ENCODE results near the gene CNIH2. TPM values are rescaled to one million over a fixed set of nuclear protein-coding genes. Genes with fewer than 3 reads are reported as not detected.
A peak's percentile ranks its signal among the peaks of the same experiment; 100 is the strongest.
"Not testable (repeated sequence)": the region's sequence is repeated elsewhere in the genome, so short reads cannot be mapped to it uniquely, and the experiment has no call there.

The CNIH2 gene
- total RNA-seq, 1 donor from 2014 or later: 1.7 TPM

DNA sequence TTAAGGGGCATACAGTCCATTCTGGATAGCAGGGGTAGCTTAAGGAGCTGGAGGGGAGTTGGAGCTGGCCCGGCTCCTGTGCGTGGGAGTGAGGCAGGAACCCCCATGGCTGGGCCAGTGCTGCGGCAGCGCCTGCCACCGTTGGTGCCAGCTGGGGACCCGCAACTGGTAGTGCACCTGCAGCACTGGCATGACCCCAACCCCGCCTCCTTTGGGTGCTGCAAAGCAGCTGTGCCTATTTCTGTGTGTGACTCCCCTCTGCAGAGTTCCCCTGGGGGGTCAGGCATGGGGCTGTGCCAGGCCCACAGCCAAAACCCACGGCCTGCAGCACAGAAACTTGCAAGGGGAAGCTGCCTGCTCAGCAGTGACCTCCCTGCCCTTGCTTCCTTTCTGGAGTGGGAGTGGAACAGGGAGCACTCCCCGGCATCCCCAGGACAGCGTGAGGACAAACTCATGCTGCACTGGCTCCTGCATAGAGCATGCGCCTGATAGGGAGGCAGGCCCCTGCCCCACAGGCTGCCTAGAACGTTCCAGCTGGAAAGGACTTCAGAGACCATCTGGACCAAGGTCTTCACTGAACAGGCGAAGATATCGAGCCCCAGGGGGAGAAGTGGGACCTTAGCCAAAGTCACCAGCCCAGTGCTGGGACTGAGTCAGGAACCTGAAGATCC is 35.7 kb upstream of the CNIH2 start:
- H3K27ac Mint-ChIP-seq: no peak overlapping the region
- intact Hi-C loops (cut with micrococcal nuclease): no loop called here
- peaks cover 20% of the 10 kb centered on the region for H3K36me3 Mint-ChIP-seq (ENCODE audit: low read depth)

DNA sequence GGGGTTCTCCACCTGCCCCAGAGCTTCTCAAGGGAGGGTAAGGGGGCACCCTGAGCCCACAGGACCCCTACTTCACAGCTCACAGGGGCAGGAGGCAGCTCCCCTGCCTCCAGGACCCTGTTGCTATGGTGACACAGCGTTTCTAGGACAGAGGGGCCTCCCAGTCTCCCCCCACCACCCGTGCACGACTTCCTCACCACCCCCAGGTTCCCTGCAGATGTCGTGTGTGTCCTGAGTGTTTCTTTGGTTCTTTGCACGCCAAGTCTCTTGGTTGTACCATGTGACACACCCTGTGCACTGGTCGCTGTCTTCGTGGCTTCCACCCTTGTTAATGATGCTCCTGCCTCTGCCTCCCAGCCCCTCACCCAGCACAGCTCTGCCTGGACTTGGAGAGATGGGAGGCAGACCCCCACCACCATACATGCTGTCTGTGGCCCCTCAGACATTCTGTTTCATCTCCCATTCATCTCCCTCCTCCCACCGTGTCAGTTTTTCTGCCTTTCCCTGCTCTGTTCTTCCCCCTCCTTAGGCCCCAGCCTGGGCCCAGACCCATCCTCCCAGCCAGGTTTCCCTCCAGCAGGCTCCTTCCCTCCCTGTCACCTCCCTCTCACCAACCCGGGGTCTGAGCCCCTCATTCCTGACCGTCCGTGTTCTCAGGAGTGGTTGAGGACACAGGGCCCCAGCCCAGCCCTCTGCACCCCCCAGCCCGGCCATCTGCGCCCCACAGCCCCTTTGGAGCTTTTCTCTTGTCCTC is 34.0 kb upstream of the CNIH2 start:
- no peaks in the 10 kb centered on the region for H3K9me3 Mint-ChIP-seq
- H3K36me3 Mint-ChIP-seq (ENCODE audit: low read depth): peaks cover 24% of the 10 kb centered on the region

More for the DNA sequence above, 35.7 kb upstream of the CNIH2 start:
- no peak for DNase-seq (ENCODE audit: low spot score)
- no peaks in the 10 kb centered on the region for H3K9me3 Mint-ChIP-seq
- no peaks in the 10 kb centered on the region for H3K27me3 Mint-ChIP-seq (ENCODE audit: insufficient read depth)
- no peak overlapping the region for H3K4me3 Mint-ChIP-seq
- H3K4me1 Mint-ChIP-seq (ENCODE audit: low read depth): no peaks in the 10 kb centered on the region

DNA sequence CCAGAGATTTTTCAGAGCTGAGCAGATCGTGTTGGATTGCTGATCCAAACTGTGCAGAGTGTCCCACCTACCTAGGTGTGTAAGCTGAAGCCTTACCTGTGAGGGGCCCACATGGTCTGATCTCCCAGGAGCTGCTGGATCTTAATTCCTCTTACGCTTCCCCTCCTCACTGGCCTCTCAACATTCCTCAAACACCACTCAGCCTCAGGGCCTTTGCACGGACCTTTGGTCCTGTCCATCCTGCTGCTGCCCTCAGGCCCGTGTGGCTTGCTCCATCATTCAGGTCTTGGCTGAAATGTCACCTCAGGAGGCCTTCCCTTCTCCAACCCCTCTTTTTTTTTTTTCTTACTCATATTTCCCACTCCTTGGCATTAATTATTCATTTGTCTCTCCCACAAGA is 30.7 kb upstream of the CNIH2 start:
- no peak overlapping the region for H3K27ac Mint-ChIP-seq

More for the DNA sequence above, 34.0 kb upstream of the CNIH2 start:
- Mint-ChIP-seq H3K4me3 (no peak overlapping the region), H3K27ac (no peak overlapping the region), H3K27me3 (ENCODE audit: insufficient read depth) (no peaks in the 10 kb centered on the region), H3K4me1 (ENCODE audit: low read depth) (no peaks in the 10 kb centered on the region)
- DNase-seq (ENCODE audit: low spot score): no peak
- intact Hi-C loops (cut with micrococcal nuclease): no loop called here

DNA sequence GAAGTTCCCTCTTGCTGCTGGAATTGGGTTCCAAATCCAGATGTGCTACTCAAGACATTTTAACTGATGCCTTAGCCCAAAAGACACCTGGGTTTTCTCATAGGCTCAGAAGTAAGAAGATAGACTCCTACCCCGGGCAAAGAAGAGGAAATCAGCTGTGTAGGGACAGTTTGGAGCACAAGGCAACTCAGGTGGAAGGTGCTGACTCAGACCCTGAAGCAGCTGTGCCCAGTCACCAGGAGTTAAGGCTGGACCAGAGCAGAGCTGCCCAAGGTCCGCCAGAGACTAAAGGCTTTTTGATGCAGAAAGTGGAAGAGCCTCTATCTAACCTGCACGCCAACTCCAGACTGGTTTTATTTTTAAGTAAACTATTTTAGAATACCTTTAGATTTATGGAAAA is 30.2 kb upstream of the CNIH2 start:
- no peak for DNase-seq (ENCODE audit: low spot score)
- intact Hi-C loops (cut with micrococcal nuclease): no loop called here
- H3K4me3 Mint-ChIP-seq: no peak overlapping the region
- H3K4me1 Mint-ChIP-seq (ENCODE audit: low read depth): no peaks in the 10 kb centered on the region
- no peaks in the 10 kb centered on the region for H3K9me3 Mint-ChIP-seq
- H3K27me3 Mint-ChIP-seq (ENCODE audit: insufficient read depth): no peaks in the 10 kb centered on the region
- no peak overlapping the region for H3K27ac Mint-ChIP-seq
- H3K36me3 Mint-ChIP-seq (ENCODE audit: low read depth): peaks cover 14% of the 10 kb centered on the region

More for the DNA sequence above, 30.7 kb upstream of the CNIH2 start:
- no peaks in the 10 kb centered on the region for H3K4me1 Mint-ChIP-seq (ENCODE audit: low read depth)
- intact Hi-C loops (cut with micrococcal nuclease): no loop called here
- H3K27me3 Mint-ChIP-seq (ENCODE audit: insufficient read depth): no peaks in the 10 kb centered on the region
- no peak overlapping the region for H3K4me3 Mint-ChIP-seq
- H3K36me3 Mint-ChIP-seq (ENCODE audit: low read depth): peaks cover 14% of the 10 kb centered on the region
- H3K9me3 Mint-ChIP-seq: no peaks in the 10 kb centered on the region
- DNase-seq (ENCODE audit: low spot score): no peak

DNA sequence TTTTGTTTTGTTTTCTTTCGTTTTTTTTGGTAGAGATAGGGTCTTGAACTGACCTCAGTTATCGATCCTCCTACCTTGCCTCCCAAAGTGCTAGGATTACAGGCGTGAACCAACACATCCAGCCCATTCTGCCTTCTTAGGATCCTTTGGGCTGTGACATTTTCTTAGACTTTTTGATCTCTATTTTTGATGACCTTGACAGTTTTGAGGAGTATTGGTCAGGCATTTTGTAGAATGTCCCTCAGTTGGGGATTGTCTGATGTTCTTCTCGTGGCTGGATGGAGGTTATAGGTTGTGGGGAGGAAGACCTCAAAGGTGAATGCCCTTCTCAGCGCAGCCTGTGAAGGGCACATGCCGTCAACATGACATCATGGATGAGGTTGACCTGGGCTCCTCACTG is 29.1 kb upstream of the CNIH2 start:
- Mint-ChIP-seq H3K4me3 (no peak overlapping the region), H3K27ac (no peak overlapping the region), H3K4me1 (ENCODE audit: low read depth) (no peaks in the 10 kb centered on the region), H3K36me3 (ENCODE audit: low read depth) (peaks cover 17% of the 10 kb centered on the region), H3K9me3 (no peaks in the 10 kb centered on the region), H3K27me3 (ENCODE audit: insufficient read depth) (no peaks in the 10 kb centered on the region)
- intact Hi-C loops (cut with micrococcal nuclease): no loop called here
- DNase-seq (ENCODE audit: low spot score): no peak

DNA sequence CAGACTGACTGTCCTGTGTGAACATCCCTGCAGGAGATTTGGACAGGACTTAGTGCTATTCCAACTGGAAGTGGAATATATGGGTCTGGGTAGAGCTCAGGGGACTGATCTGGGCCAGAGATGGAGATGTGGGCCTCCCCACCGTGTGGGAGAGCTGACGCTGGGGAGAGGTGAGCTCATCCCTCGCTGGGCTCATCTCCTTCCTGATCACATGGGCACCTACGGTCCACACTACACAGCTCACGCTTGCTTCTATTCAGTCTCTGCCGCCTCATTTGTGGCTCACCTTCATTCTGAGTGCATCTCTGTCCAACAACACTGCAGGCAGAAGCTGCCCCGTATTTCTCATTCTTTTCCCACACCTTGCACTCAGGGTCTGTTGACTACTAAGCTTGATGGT is 26.2 kb upstream of the CNIH2 start:
- Mint-ChIP-seq H3K36me3 (ENCODE audit: low read depth) (peaks cover 12% of the 10 kb centered on the region), H3K4me1 (ENCODE audit: low read depth) (peaks cover 4% of the 10 kb centered on the region), H3K27ac (no peak overlapping the region), H3K4me3 (no peak overlapping the region), H3K27me3 (ENCODE audit: insufficient read depth) (no peaks in the 10 kb centered on the region), H3K9me3 (no peaks in the 10 kb centered on the region)
- no peak for DNase-seq (ENCODE audit: low spot score)
- intact Hi-C loops (cut with micrococcal nuclease): no loop called here

DNA sequence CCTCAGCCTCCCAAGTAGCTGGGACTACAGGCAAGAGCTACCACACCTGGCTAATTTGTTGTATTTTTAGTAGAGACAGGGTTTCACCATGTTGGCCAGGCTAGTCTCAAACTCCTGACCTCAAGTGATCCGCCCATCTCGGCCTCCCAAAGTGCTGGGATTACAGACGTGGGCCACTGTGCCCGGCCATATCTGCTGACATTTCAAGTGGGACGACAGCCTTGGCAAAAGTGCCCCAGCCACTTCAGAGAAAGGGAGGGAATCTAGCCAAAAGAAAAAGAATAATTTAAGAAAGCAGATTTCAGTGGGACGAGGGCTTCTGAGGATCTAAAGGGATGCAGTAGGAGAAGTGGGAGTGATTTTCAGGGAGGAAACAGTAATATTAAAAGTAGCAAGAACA is 24.9 kb upstream of the CNIH2 start:
- DNase-seq (ENCODE audit: low spot score); H3K4me3 Mint-ChIP-seq; H3K27me3 Mint-ChIP-seq (ENCODE audit: insufficient read depth); H3K27ac Mint-ChIP-seq; intact Hi-C loops (cut with micrococcal nuclease); H3K9me3 Mint-ChIP-seq; H3K36me3 Mint-ChIP-seq (ENCODE audit: low read depth); H3K4me1 Mint-ChIP-seq (ENCODE audit: low read depth): not testable (repeated sequence)

DNA sequence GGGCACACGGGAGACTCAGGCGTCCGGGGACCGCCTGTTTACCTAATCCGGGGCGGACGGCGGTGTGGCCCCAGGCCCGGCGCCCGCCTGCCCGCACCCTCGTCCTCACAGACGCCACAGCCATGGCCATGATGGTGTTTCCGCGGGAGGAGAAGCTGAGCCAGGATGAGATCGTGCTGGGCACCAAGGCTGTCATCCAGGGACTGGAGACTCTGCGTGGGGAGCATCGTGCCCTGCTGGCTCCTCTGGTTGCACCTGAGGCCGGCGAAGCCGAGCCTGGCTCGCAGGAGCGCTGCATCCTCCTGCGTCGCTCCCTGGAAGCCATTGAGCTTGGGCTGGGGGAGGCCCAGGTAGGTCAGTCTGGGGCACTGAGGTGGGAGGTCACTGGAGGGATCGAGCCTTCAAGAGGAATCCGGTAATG is 19.5 kb upstream of the CNIH2 start:
- Mint-ChIP-seq H3K36me3 (ENCODE audit: low read depth) (peaks cover 24% of the 10 kb centered on the region), H3K9me3 (no peaks in the 10 kb centered on the region), H3K27ac (peak overlapping the region; percentile 61), H3K27me3 (ENCODE audit: insufficient read depth) (no peaks in the 10 kb centered on the region), H3K4me1 (ENCODE audit: low read depth) (peaks cover 21% of the 10 kb centered on the region), H3K4me3 (peak overlapping the region; percentile 93)
- intact Hi-C loops (cut with micrococcal nuclease): loop anchor here (1.0 to 2.0 kb wide), 3 partner anchors 31 to 70 kb away; partner anchors contain the start of gene YIF1A
- no peak for DNase-seq (ENCODE audit: low spot score)

DNA sequence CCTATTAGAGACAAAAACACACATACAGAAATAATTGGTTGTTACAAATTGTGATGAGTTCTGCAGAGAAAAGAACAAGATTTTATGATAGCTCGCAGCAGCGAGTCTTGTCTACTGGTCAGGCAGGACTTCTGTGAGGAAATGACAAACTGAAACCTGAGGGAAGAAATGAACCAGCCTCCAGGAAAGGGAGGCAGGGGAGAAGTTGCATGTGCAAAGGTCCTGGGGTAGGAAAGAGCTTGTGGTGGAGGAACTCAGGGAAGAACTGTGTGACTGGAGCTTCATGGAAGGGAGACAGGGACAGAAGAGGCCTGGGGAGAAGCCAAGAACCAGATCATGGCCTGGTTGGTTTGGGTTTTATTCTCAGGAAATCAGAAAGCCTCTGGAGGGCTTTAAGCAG is 18.8 kb upstream of the CNIH2 start:
- Mint-ChIP-seq H3K27ac (peak overlapping the region; percentile 25), H3K4me3 (peak overlapping the region; percentile 93), H3K4me1 (ENCODE audit: low read depth) (peaks cover 21% of the 10 kb centered on the region), H3K9me3 (no peaks in the 10 kb centered on the region), H3K36me3 (ENCODE audit: low read depth) (peaks cover 25% of the 10 kb centered on the region), H3K27me3 (ENCODE audit: insufficient read depth) (no peaks in the 10 kb centered on the region)
- no peak for DNase-seq (ENCODE audit: low spot score)
- intact Hi-C loops (cut with micrococcal nuclease): loop anchor here (2.0 kb wide), 1 partner anchor 70 kb away; no protein-coding TSS in a partner anchor

DNA sequence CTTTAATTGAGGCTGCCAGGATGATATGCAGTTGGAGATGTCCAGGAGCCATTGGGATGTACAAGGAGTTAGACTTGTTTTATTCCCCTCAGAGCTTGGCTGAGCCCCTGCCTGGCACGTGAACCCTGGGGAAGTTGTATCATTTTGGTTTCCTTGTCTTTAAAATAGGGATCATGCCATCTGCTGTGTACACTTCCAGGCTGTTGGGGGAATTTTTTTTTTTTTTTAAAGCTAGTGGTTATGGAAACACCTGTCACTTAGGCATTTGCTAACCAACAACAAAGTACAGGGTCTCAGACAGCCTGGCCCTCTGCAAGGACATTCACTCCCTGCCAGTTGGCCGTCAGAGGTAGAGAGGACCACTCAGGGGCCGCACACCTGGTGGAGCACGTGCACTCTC is 18.0 kb upstream of the CNIH2 start:
- Mint-ChIP-seq H3K4me3 (peak overlapping the region; percentile 93), H3K36me3 (ENCODE audit: low read depth) (peaks cover 32% of the 10 kb centered on the region), H3K9me3 (no peaks in the 10 kb centered on the region), H3K4me1 (ENCODE audit: low read depth) (peaks cover 21% of the 10 kb centered on the region), H3K27ac (peak overlapping the region; percentile 18), H3K27me3 (ENCODE audit: insufficient read depth) (no peaks in the 10 kb centered on the region)
- intact Hi-C loops (cut with micrococcal nuclease): loop anchor here (2.0 kb wide), 1 partner anchor 69 kb away; no protein-coding TSS in a partner anchor
- DNase-seq (ENCODE audit: low spot score): no peak

DNA sequence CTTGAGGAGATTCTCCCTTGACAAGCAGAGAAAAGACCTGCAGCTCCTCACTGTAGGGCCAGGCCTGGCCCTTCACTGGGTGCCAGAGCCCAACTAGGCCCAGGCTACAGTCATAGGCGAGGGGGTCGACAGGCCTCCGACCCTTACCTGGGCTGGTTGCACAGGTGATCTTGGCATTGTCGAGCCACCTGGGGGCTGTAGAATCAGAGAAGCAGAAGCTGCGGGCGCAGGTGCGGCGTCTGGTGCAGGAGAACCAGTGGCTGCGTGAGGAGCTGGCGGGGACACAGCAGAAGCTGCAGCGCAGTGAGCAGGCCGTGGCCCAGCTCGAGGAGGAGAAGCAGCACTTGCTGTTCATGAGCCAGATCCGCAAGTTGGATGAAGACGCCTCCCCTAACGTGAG is 16.4 kb upstream of the CNIH2 start:
- H3K27me3 Mint-ChIP-seq (ENCODE audit: insufficient read depth): no peaks in the 10 kb centered on the region
- intact Hi-C loops (cut with micrococcal nuclease): no loop called here
- H3K27ac Mint-ChIP-seq: no peak overlapping the region
- H3K9me3 Mint-ChIP-seq: no peaks in the 10 kb centered on the region
- peaks cover 33% of the 10 kb centered on the region for H3K36me3 Mint-ChIP-seq (ENCODE audit: low read depth)
- H3K4me1 Mint-ChIP-seq (ENCODE audit: low read depth): peaks cover 19% of the 10 kb centered on the region
- DNase-seq (ENCODE audit: low spot score): no peak
- H3K4me3 Mint-ChIP-seq: no peak overlapping the region

DNA sequence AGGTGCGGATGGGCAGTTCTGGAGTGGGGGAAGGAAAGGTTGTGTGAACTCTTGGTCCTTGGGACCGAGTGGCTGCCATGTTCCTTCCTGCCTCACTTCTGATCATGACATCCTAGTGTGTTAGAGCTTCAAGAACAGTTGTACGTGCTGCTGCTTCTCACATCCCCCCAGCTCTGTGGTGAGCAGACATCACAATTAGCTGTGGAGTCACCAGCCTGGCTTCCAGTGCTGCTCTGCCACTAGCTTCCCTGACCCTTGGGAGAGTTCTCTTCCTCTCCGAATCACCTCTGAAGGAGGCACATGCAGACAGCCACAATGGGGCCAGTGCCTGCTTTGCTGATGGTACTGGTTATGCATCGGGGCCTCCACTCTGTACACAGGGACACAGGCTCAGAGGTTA is 15.8 kb upstream of the CNIH2 start:
- H3K36me3 Mint-ChIP-seq (ENCODE audit: low read depth): peaks cover 36% of the 10 kb centered on the region
- H3K9me3 Mint-ChIP-seq: no peaks in the 10 kb centered on the region
- intact Hi-C loops (cut with micrococcal nuclease): no loop called here
- H3K4me1 Mint-ChIP-seq (ENCODE audit: low read depth): peaks cover 18% of the 10 kb centered on the region
- no peak overlapping the region for H3K4me3 Mint-ChIP-seq
- H3K27ac Mint-ChIP-seq: no peak overlapping the region
- no peaks in the 10 kb centered on the region for H3K27me3 Mint-ChIP-seq (ENCODE audit: insufficient read depth)
- DNase-seq (ENCODE audit: low spot score): no peak

DNA sequence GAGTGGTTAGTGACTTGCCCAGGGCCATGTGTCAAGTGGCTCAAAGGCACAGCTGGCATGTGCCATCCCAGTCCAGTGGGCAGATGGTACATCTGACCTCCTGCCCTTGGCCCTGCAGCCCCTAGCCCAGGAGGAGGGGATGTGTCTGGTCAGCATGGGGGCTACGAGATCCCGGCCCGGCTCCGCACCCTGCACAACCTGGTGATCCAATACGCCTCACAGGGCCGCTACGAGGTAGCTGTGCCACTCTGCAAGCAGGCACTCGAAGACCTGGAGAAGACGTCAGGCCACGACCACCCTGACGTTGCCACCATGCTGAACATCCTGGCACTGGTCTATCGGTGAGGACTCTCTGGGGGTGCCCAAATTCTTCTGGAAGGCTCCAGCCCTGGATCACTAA is 15.3 kb upstream of the CNIH2 start:
- no peak overlapping the region for H3K27ac Mint-ChIP-seq
- no peaks in the 10 kb centered on the region for H3K9me3 Mint-ChIP-seq
- peaks cover 21% of the 10 kb centered on the region for H3K4me1 Mint-ChIP-seq (ENCODE audit: low read depth)
- H3K4me3 Mint-ChIP-seq: no peak overlapping the region
- intact Hi-C loops (cut with micrococcal nuclease): no loop called here
- H3K27me3 Mint-ChIP-seq (ENCODE audit: insufficient read depth): no peaks in the 10 kb centered on the region
- peaks cover 36% of the 10 kb centered on the region for H3K36me3 Mint-ChIP-seq (ENCODE audit: low read depth)
- DNase-seq (ENCODE audit: low spot score): no peak

Measured in activated T-helper 1 cell treated with anti-CD3 and anti-CD28 coated beads, Interleukin-12 subunit alpha, Interleukin-12 subunit beta, Interleukin-2, Interleukin-4 antibody, amounts not matched to agents 30 ng/mL and 10 ng/mL and 1 ng/mL, durations not matched to agents 14 hours and 24 hours and 36 hours (primary cell).